ENCODE data around the gene MTA1.

Gene MTA1

DNA sequence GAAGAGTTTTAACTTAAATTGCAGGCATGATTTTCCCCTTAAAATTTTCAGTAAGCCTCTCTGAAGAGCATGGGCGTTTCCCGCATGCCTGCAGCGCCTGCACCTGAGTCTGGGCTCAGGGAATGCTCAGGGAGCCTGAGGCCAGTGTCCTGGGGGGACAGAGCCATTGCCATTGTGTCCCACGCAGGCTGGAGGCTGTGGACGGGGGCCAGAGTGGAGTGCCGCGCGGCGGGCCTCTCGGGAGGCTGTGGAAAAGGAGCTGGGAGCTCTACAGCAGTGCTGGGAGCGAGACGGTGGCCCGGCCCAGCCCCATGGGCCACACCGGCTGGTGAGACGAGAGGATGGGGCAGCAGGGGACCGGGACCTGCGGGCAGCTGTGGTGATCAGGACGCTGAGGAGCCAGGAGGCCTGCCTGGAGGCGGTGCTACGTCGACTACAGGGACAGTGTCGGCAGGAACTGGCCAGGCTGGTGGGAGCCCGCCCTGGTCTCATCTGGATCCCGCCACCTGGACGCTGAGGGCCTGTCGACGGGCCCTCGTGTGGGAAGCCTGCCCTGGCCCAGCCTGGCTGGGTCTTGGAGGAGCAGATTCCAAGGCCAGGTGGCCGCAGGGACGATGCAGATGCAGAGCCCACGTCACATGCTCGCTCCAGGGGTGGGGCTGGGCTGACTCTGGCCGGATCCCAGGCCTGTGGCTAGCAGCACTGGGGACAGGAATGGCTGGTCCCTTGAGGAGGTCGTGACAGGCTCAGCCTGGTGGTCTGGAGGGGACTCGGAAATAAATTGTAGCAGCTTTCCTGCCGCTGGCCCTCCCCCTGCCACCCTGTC is 79.0 kb downstream of the MTA1 start:
- DNase-seq (ENCODE audit: low spot score), result no peak

DNA sequence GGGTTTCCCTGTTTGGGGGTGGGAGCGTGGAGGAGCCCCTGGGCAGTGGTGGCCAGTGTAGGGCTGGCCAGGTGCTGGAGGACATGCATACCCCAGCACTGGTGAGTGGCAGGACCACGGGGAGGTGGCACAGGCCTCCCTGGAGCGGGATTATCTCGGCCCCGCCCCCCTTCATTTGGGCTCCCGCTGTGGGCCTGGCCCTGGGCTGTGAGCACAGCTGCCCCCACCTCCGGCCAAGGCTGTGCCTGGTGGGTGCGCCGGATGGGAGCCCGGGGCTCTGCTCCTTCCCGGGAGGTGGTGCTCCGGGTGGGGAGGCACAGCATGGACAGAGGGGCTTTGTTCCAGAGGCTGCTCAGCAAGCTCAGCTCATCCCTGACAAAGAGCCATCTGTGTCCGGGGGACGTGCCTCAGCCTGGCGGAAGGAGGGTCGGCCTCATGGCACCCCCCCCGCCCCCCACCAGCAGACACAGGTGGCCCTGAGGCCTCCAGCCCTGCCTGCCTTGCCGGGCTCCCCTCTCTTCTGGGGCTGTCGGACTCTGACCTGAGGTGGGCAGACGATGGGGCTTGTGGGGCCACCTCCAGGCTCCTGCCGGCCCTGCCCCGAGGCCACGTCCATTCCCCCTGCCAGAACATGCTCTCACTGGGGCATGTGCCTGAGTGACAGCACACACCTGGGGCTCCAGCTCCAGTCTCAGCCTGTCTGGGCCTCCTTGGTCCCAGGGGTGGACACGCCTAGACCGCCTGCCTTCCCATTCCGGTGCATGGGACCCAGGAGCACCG is 79.8 kb downstream of the MTA1 start:
- no peak for DNase-seq (ENCODE audit: low spot score)

DNA sequence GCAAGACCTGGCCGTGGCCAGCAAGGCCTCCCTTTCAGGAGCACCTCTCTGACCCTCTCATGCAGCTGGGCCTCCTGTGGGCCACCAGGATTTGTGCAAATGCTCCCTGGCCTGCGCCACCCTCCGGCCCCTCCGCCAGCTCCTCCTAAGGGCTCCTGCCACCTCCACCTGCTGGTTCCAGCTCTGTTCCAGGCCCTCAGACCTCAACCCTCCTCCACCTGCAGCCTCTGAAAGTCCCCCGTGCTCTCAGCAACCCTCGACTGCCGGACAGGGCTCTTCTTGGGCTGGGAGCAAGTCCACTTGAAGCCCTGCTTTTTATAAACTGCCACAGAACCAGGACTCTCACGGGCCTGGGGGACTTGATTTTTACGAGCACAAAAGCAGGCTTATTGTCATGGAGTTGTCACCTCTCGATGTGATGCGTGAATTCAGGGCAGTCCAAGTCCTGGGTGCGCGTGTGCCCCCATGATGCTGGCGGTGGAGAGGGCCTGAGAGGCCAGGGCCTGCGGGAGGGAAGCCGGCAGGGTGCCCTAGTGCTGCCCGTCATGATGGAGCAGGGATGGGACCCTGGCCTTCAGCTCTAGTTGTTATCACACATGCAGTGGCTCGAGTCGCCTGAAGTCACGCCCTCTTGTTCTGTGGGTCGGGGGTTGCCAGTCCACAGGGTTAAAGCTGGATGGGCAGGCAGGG is 80.6 kb downstream of the MTA1 start:
- no peak for DNase-seq (ENCODE audit: low spot score)

DNA sequence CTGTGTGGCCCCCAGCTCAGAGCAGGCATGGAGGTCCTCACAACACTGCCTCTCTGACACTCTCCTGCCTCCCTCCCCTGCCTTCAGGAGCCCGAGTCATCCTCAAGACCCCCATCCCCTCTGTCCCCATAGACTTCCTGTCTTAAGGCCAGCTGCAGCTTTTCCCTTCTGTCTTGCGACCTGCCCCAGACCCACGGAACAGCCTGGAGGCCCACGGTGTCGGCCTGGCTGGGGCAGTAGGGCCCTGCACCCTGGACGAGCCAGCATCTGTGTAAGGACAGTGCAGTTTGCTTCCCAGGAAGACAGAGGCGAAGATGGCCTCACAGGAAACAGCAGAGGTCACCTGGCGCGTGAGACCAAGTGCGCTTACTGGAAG is 81.1 kb downstream of the MTA1 start:
- no peak for DNase-seq (ENCODE audit: low spot score)

DNA sequence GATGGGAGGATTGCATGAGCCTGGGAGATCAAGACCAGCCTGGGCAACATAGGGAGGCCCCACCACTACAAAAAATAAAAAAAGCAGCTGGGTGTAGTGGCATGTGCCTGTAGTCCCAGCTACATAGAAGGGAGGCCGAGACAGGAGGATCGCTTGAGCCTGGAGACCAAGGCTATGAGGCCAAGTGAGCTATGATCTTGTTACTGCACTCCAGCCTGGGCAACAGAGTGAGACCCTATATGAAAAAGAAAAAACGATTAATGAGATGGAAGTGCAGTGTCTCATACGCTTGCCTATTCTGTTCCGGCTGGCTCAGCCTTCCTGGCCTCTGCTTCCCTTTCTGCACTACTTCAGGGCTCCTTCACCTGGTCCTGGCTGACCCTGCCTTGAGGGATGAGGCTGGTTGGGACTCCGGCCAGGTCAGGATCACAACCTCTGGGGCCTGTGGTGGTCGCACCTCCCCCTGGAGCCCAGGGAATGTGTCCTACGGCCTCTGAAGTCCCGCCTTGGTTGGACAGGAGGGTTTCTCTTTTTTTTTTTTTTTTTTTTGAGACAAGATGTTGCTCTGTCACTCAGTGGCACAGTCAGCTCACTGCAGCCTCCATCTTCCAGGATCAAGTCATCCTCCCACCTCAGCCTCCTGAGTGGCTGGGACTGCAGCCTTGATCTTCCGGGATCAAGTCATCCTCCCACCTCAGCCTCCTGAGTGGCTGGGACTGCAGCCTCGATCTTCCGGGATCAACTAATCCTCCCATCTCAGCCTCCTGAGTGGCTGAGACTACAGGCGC is 82.1 kb downstream of the MTA1 start:
- no peak for DNase-seq (ENCODE audit: low spot score)

DNA sequence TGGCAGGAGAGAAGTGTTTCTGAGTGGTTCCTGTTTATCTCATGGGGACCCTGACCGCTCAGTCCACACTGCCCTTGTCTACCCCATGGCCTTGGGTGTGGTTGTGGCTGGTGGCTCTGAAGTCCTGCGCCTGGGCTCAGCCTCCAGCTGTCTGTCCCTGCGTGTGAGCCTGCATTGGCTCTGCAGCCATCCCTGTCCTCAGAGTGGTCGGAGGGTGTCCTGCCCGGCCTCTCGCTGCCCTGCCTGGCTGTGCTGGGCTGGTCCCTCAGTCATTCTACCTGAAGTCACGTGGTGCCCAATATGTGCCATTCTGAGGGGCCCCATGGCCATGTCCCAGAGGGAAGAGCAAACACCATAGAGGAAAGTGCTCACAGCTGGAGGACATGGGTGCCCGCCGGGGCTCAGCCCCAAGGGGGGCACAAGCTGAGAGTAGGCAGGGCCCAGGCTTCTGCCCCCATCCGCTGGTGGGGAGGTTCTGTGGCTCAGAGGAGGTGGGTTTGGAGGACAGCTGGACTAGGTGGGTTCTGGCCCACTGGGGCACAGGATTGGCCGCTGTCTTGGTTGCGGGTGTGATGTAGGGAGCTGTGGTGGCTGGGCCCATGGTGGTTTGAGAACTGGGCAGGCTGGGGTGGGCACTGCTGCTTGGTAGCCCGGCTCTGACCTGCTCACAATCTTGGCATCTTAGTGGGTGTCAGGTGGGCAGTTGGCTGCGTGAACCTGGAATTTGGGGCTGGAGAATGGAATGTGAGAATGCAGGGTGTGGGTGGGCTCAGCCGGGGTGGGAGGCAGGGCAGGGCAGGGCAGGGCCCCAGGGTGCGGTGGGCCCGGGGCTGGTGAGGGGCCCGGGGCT is 83.0 kb downstream of the MTA1 start:
- DNase-seq (ENCODE audit: low spot score), result no peak

DNA sequence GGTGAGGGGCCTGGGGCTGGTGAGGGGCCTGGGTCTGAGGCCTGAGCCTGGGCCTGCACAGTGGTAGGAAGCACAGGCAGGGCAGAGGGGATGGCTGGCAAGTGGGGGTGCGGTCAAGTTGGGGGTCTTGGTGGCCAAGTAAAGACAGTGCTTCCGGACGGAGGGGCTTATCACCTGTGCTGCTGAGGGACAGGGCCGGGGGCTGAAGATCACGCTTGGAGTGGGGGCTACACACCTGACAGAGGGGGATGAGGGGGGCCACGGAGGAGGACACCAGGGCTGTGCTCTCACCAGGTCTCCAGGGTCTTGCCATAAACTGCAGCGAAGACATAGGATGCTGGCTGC is 83.6 kb downstream of the MTA1 start:
- DNase-seq (ENCODE audit: low spot score), result no peak

DNA sequence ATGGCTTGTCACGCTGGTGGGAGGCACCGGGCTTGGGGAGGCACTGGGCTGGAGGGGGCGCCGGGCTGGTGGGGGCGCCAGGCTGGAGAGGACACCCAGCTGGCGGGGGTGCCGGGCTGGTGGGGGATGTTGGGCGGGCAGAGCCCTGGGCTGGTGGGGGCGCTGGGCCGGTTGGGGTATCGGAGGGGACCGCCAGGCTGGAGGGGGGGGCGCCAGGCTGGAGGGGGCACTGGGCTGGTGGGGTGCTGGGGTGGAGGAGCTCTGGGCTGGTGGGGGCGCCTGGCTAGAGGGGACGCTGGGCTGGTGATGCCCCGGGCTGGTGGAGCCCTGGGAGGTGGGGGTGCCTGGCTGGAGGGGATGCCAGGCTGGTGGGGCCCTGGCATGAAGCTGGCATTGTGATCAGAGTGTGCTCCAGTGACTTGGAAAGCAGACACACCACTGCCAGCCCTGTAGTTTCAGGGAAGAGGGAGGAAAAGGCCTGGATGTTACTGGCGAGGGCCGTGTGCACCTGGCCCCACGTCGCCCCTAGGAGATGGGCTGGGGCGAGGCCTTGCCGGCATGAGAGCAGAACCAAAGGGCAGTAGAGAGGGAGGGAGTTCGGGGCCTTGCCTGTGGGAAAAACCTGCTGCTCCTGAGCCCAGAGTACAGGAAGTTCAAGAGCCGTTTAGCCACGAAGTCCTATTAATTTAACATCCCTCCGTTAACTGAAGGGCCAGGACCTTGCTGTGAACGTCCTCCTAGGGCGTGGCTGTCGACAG is 84.5 kb downstream of the MTA1 start:
- no peak for DNase-seq (ENCODE audit: low spot score)

DNA sequence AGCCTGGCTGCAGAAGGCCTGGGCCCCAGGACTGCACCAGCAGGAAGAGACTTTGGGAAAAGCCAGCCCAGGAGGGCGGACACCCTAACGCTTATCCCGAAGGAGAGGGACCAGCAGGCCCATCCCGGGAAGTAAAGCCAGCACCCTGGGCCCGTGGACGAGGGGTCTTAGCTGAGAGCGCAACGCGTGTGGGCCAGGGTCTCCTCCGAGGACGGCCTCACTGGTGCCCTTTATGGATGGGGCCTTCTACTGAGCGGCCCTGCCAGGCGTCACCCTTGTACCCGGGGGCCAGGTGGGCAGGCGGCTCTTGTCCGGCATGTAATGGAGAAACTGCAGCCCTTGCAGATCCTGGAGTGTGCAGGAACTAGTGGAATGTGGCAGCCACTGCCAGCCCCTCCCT is 85.5 kb downstream of the MTA1 start:
- DNase-seq (ENCODE audit: low spot score), result no peak

DNA sequence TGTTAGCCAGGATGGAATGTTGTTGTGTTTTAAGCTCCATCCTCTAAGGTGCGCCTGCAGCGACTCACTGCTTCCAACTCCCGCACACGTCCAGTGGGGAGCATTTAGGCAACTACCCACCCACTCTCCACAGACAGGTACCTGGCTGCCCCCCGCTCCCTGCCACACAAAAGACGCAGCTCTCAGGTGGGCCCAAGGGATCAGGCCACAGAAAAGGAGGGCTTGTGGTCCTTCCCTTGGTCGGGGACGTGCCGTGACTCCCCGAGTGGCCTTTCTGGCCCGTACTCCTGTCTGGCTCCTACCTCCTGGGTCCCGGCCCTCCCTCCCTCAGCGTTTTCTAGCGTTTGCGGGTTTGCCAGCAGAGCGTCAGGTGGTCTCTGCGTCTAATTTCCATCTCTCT is 87.6 kb downstream of the MTA1 start:
- DNase-seq (ENCODE audit: low spot score), result no peak

DNA sequence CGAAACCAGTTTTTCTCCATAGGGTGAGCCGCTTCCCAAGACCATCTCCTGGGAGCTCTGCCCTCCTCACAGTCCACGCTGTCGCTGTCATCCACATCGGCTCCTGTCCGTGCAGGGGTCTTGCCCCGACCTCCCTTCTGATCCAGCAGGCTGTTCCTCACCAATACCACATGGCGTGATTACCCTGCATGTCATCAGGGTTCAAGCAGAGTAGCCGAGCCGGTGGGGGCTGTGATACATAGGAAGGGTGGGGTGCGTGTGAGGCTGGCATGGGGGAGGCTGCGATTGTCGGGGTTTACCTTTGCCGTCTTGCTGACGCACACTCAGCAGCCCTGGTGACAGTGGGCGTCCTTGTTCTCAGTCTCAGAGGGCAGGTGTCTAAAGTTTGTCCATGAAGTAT is 88.4 kb downstream of the MTA1 start:
- DNase-seq (ENCODE audit: low spot score), result no peak

DNA sequence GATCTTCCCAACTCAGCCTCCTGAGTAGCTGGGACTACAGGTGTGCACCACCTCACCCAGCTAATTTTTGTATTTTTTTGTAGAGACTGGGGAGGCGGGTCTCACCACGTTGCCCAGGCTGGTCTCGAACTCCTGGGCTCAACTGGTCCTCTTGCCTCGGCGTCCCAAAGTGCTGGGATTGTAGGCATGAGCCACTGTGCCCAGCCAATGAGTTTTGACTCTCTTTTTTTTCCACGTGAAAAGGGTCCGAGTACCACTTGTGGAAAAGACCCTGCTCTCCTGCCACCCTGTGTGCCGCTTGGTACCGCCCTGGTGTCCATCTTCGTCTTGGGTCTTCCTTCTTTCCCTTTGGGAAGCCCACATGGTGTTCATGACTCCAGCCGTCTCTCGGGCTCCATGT is 89.0 kb downstream of the MTA1 start:
- DNase-seq (ENCODE audit: low spot score), result no peak

DNA sequence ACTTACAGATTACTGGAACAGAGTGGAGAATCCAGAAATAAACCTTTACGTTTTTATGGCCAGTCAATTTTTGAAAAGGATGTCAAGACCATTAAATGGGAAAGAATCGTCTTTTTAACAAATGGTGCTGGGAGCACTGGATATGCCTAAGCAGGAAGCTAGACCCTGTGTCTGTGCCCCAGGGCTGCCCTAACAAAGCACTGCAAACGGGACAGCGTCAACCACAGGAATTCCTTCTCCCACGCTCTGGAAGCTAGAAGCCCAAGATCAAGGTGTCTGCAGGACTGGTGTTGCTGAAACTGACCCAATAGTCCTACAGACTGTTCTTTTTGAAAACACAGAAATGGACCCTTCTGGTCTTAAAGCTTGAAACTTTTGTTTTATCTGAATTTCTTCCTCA is 97.5 kb downstream of the MTA1 start:
- no peak for DNase-seq (ENCODE audit: low spot score)

DNA sequence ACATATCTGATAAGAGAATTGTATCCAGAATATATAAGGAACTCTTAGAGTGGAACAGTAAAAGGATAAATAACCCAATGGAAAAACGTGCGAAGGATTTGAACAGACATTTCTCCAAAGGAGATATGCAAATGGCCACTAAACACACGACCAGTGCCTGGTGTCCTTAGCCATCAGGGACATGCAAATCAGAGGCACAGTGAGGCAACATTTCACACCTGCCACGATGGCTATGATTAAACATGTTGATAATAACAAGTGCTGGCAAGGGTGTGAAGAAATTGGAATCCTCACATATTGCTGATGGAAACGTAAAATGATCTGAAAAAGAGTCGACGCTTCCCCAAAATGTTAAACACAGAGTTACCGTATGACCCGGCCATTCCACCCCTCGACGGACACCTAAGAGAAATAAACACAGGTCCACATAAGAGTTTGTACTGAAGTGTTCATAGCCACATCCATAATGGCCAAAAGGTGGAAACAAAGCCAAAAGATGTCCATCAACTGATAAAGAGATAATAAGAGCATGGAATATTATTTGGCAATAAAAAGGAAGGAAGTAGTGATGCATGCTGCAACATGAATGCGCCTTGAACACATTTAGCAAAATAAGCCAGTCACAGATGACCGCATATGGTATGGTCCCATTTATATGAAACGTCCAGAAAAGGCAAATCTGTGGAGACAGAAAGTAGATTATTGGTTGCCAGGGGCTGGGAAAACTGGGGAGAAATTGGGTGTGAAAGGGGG is 100.5 kb downstream of the MTA1 start:
- DNase-seq (ENCODE audit: low spot score), result no peak

All from AG08396 (cell line).